GM12892 (cell line): ENCODE measurements around the gene LANCL3.
"Not testable (repeated sequence)": the region's sequence is repeated elsewhere in the genome, so short reads cannot be mapped to it uniquely, and the experiment has no call there.

Source experiments
- DNase-seq: peaks from one replicate; pipeline ENCODE4 v3.0.0; 2011; ENCODE audit not compliant: insufficient read length
- FAIRE-seq: peaks from 2 replicates; lab custom pipeline; 2011; peaks lifted over from hg19 to GRCh38; lab: Jason Lieb, UNC
- POLR2A ChIP-seq: IDR thresholded peaks from 2 replicates; pipeline ENCODE4 v1.6.1; 2011; ENCODE audit warnings: low read depth, low read length, control low read depth
- POLR2AphosphoS5 ChIP-seq: IDR thresholded peaks from 2 replicates; pipeline ENCODE4 v1.6.1; 2011; ENCODE audit warnings: low read depth, low read length, control low read depth
- TAF1 ChIP-seq: IDR thresholded peaks from 2 replicates; pipeline ENCODE4 v1.6.1; 2011; ENCODE audit warnings: low read depth, mild to moderate bottlenecking, control low read depth, low read length, borderline replicate concordance

LANCL3 gene

DNA sequence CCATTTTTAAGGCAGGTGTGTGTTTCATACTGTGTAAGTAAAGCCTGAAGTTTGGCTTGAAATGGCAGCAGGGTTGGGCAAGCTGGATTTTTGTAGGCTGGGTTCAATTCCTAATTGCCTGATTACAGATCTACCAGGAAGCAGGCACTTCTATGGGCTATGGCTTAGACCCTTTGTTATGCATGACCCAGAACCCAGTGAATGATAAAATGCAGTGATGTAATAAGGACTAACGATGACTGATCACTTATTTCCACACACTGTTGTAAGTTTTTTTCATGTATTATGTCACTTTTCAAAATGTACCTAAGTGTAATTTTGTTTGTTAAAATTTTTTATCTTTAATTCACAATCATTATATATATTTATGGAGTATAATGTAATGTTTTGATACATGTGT, 8.6 kb downstream of the LANCL3 start:
- no peak for FAIRE-seq
- DNase-seq = no peak
- TF ChIP-seq POLR2AphosphoS5 (no peak), POLR2A (no peak), TAF1 (no peak)

DNA sequence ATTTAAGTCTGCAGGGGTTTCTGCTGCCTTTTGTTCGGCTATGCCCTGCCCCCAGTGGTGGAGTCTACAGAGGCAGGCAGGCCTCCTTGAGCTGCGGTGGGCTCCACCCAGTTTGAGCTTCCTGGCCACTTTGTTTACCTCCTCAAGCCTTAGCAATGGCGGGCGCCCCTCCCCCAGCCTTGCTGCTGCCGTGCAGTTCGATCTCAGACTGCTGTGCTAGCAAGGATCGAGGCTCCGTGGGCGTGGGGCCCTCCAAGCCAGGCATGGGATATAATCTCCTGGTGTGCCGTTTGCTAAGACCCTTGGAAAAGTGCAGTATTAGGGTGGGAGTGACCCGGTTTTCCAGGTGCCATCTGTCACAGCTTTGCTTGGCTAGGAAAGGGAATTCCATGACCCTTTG, 15.9 kb downstream of the LANCL3 start:
- FAIRE-seq, DNase-seq: not testable (repeated sequence)

DNA sequence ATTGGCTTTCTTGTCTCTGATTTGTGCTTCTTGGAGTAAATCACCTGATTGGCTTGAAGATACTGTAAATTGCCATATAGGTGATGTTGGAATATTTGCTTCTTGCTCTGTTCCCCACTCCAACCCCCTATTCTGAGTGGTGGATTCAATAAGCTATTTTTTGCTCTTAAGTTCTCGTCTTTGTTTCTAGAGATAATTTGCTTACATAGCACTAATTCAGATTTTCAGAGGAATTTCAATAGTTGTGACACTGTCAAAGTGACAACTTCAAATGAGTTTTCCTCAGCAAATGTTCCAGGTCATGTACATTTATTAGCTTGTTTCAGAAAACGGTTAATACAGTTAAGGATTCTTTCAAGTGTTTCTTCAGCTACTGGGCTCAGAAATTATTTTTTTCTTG, 18.6 kb downstream of the LANCL3 start:
- TF ChIP-seq POLR2A (no peak), TAF1 (no peak), POLR2AphosphoS5 (no peak)
- FAIRE-seq = no peak
- no peak for DNase-seq

DNA sequence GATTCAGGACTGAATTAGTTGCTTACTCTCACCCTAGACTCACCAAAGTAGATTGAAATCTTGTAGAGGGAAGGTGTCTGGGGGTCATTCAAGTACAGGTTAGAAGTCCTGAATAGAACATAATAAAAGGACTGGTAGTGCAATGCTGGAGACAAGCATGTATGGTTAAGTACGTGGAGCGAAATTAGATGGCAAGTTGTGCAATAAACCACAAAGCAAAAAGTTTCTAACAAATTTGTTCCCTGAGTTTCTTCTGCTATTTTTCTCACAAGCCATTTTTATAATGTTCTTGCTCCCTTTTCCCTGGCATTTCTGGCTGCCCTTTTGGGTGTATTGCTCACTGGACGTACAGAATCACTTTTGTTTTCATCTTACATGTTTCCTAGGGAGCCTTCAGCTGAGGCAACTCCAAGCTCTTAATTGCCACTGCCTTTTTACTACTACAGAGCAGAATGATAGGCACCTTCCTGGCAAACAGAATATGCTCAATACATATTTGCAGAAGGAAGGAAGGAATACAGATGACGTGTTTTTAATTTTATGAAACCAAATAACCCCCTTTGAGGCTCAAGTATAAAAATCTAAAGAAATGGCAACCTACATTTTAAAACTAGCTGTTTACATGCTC, 23.4 kb downstream of the LANCL3 start:
- DNase-seq (no peak), FAIRE-seq (peak; percentile 65)
- TF ChIP-seq POLR2A (no peak), POLR2AphosphoS5 (no peak), TAF1 (no peak)

DNA sequence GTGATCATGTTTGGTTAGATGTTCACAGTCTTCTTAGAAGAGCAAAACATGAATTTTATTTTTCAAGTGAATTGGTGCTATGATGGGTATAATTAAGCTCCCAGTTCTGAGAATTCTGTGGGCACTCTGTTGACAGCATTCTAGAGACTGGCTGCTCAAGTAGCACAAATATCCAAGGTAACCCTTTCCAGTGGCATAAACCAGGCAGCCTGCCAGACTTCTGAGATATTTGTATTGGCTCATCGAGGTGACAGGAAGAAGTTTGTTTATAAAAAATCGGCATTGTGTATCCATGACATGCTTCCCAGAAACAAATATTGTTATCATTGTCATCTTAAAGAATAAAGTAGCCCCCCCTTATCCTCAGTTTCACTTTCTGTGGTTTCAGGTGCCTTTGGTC, 28.3 kb downstream of the LANCL3 start:
- no peak for DNase-seq
- TF ChIP-seq POLR2A (no peak), POLR2AphosphoS5 (no peak), TAF1 (no peak)
- FAIRE-seq = no peak

DNA sequence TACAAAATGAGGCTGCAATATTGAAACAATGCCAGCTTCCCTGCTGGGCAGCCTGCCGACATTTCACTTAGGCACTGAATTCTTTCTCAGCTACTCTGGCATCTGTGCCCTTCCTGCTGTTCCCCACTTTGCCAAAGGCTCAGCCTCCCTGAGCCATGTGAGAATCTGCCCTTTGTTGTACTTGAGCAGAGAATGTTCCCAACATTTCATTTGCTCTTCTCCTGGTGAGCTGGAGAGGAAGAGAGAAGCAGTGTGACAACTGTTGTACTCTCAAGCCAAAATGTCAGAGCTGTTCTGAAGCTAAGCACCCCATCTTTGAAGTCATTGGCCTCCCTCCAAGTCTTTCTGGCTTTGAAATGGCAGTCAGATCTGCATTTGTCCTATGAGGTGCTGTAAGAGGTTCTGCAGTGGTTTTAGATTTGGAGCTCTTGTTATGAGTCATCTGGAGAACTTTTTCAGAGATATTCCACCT, 32.5 kb downstream of the LANCL3 start:
- FAIRE-seq (no peak), DNase-seq (no peak)
- TF ChIP-seq POLR2A (no peak), POLR2AphosphoS5 (no peak), TAF1 (no peak)

DNA sequence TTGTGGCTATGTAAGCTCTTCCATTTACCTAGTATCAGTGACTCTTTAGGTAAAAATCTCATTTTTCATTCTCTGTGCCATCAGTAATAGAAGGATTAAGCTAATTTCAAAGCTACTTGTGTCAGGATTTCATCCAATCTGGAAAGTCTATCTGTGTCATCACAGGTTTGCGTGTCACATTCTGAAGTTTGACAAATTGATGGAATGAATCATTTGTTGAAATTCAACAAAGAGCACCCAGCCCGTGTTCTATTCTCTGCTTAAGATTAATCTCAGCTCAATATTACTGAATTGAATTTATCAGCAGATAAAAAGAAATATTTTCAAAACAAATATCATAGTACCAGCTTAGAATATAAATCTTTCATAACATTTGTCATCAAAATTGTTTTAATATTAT, 35.8 kb downstream of the LANCL3 start:
- TF ChIP-seq POLR2A (no peak), POLR2AphosphoS5 (no peak), TAF1 (no peak)
- DNase-seq (no peak), FAIRE-seq (no peak)

DNA sequence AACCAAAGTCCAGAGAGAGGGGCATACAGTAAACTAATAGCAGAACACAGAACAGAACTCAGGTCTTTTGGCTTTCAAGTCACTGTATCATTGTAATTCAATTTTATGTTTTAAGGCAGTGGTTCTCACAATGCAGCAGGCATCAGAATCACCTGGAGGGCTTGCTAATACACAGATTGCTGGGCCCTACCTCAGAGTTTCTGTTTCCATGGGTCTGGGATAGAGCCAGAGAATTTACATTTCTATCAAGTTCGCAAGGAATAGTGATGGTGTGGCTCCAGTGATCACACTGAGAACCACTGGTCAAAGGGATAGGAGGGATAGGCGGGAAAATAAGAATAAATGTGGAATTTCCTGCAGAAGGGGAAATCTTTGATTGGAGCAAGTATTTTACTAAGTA, 36.7 kb downstream of the LANCL3 start:
- TF ChIP-seq POLR2AphosphoS5 = no peak
- TF ChIP-seq POLR2A = no peak
- TF ChIP-seq TAF1 = no peak
- FAIRE-seq = no peak
- DNase-seq = no peak

DNA sequence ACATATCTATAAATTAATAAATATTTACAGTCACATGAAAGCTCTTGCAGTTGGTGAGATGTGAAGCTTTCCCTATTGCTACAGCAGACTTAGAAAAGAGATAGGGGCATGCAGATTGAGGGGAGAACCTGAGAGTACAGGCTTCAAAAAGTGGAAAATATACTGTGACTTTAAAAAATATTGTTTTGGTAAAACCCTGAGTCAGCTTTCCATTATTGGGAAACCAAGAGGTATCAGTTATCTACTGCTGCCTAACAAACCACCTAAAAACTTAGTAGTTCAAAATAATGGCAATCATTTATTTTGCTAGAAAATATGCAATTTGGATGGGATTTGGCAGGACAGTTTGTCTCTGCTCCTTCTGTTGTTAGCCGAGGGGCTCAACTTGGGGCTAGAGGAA, 38.3 kb downstream of the LANCL3 start:
- DNase-seq (no peak), FAIRE-seq (no peak)
- TF ChIP-seq POLR2AphosphoS5 (no peak), TAF1 (no peak), POLR2A (no peak)

DNA sequence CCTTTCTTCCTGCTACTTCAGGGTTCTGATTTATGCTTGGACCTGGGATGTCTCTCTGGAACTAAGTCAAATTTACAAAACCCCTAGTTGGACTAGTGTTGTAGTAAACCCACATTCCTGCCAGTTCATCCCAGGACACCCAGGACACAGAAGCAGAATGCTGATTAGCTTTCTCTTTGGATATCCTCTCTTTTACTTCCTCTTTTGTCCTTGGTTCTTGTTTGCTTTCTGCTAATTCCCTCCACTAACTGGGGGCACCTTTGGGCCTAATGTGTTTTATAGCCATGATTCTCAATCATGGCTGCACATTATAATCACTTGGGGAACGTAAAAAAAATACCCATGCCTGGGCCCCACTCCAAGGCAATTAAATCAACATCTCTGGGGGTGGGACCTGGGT, 42.5 kb downstream of the LANCL3 start:
- no peak for FAIRE-seq
- no peak for DNase-seq
- TF ChIP-seq POLR2A (no peak), TAF1 (no peak), POLR2AphosphoS5 (no peak)

DNA sequence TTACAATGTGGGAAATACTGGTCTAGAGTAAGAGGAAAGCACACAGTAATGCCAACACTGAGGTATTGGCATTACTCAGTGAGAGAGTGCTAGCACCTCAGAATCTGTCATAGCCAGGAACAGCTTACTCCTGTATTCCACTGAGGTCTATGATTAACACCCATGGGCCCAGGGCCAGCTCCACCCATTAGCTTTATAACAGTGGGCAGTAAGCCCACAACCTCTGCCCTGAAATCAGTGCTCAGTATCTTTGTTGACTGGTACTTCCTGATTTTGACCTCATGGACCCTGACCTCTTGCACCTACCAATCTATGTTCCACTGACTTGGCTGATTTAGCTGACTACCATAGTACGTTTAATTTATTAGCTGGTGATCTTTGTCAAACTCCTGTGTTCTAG, 56.1 kb downstream of the LANCL3 start:
- DNase-seq (no peak), FAIRE-seq (peak; percentile 17)
- no peak for TF ChIP-seq POLR2A
- TF ChIP-seq TAF1 = no peak
- TF ChIP-seq POLR2AphosphoS5 = no peak

DNA sequence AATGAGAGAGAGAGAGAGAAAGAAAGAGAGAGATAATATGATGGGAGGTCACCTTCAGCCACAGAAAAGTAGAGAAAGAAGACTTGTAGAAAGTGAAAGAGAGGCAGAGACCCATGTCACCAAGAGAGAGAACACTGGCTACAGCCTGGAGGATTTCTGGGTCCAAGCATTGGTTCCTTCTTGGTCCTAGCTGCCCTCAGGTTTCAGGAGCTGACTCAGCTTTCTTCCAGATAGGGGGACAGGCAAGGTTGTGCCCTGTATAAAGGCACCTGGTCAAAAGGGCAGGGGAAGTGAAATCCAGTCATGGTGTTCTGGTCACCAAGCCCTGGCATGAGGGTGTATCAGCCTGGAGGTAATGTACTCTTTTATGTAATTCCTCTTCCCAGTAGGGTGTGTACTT, 66.6 kb downstream of the LANCL3 start:
- no peak for FAIRE-seq
- TF ChIP-seq POLR2A = no peak
- no peak for TF ChIP-seq POLR2AphosphoS5
- TF ChIP-seq TAF1 = no peak

More for the DNA sequence above, 66.6 kb downstream of the LANCL3 start:
- no peak for DNase-seq
